ENCODE data around the gene MAPK6.

MAPK6 gene

GRCh38 chr15:52083603-52084002, 64.6 kb downstream of the MAPK6 start:
- no peak overlapping the region for H3K4me3 ChIP-seq (ENCODE audit: low read length)
- DNase-seq (ENCODE audit: low read depth) = no peak
- no peak for TF ChIP-seq CTCF (conservative IDR thresholded peaks at IDR 0.05; ENCODE audit: low read length)

GRCh38 chr15:52085299-52085698, 66.3 kb downstream of the MAPK6 start:
- no peak for TF ChIP-seq CTCF (conservative IDR thresholded peaks at IDR 0.05; ENCODE audit: low read length)
- H3K4me3 ChIP-seq (ENCODE audit: low read length) = no peak overlapping the region
- no peak for DNase-seq (ENCODE audit: low read depth)

- DNase-seq (ENCODE audit: low read depth) = no peak
- H3K4me3 ChIP-seq (ENCODE audit: low read length) = no peak overlapping the region
- no peak for TF ChIP-seq CTCF (conservative IDR thresholded peaks at IDR 0.05; ENCODE audit: low read length)
Measured at GRCh38 chr15:52086011-52086786, 67.2 kb downstream of the MAPK6 start.

GRCh38 chr15:52090193-52090592, 71.2 kb downstream of the MAPK6 start:
- no peak for DNase-seq (ENCODE audit: low read depth)
- TF ChIP-seq CTCF (conservative IDR thresholded peaks at IDR 0.05; ENCODE audit: low read length) = no peak
- no peak overlapping the region for H3K4me3 ChIP-seq (ENCODE audit: low read length)

- no peak for TF ChIP-seq CTCF (conservative IDR thresholded peaks at IDR 0.05; ENCODE audit: low read length)
- H3K4me3 ChIP-seq (ENCODE audit: low read length) = no peak overlapping the region
- no peak for DNase-seq (ENCODE audit: low read depth)
Measured at GRCh38 chr15:52093167-52093538, 74.1 kb downstream of the MAPK6 start.

GRCh38 chr15:52093539-52094510, 74.8 kb downstream of the MAPK6 start:
- no peak for TF ChIP-seq CTCF (conservative IDR thresholded peaks at IDR 0.05; ENCODE audit: low read length)
- no peak overlapping the region; the same call in 1 of the 2 replicates for H3K4me3 ChIP-seq (ENCODE audit: low read length)
- peak; percentile 97 for DNase-seq (ENCODE audit: low read depth)
